ENCODE measurements around the gene HERC2. TPM values are rescaled to one million over a fixed set of nuclear protein-coding genes. Genes with fewer than 3 reads are reported as not detected.

Gene HERC2
- total and polyA plus RNA-seq, 2 of the 13 experiments (the other 11 are each of a cell fraction or from before 2014, with no cell fraction given), result 17.6 to 24.8 TPM

DNA sequence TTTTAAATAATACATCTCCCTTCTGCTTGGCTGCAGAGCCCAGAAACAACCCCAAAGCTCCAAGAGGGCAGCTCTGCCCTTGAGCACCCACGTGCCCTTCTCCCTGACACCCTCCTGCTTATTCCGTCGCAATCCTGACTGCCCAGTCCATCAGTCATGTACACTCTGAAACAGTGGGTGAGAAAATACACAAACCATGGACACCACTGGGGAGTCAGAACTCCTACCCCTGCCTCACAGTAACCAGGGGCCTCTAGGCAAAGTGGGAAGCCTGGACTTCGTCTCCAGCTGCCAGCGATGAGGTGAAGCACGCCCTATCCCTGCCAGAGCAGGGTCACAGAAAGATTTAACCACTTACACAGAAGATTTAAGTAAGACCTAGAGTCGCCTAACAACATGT lies 40.1 kb downstream of the HERC2 start (continued):
- TF ChIP-seq, protein P1, sequence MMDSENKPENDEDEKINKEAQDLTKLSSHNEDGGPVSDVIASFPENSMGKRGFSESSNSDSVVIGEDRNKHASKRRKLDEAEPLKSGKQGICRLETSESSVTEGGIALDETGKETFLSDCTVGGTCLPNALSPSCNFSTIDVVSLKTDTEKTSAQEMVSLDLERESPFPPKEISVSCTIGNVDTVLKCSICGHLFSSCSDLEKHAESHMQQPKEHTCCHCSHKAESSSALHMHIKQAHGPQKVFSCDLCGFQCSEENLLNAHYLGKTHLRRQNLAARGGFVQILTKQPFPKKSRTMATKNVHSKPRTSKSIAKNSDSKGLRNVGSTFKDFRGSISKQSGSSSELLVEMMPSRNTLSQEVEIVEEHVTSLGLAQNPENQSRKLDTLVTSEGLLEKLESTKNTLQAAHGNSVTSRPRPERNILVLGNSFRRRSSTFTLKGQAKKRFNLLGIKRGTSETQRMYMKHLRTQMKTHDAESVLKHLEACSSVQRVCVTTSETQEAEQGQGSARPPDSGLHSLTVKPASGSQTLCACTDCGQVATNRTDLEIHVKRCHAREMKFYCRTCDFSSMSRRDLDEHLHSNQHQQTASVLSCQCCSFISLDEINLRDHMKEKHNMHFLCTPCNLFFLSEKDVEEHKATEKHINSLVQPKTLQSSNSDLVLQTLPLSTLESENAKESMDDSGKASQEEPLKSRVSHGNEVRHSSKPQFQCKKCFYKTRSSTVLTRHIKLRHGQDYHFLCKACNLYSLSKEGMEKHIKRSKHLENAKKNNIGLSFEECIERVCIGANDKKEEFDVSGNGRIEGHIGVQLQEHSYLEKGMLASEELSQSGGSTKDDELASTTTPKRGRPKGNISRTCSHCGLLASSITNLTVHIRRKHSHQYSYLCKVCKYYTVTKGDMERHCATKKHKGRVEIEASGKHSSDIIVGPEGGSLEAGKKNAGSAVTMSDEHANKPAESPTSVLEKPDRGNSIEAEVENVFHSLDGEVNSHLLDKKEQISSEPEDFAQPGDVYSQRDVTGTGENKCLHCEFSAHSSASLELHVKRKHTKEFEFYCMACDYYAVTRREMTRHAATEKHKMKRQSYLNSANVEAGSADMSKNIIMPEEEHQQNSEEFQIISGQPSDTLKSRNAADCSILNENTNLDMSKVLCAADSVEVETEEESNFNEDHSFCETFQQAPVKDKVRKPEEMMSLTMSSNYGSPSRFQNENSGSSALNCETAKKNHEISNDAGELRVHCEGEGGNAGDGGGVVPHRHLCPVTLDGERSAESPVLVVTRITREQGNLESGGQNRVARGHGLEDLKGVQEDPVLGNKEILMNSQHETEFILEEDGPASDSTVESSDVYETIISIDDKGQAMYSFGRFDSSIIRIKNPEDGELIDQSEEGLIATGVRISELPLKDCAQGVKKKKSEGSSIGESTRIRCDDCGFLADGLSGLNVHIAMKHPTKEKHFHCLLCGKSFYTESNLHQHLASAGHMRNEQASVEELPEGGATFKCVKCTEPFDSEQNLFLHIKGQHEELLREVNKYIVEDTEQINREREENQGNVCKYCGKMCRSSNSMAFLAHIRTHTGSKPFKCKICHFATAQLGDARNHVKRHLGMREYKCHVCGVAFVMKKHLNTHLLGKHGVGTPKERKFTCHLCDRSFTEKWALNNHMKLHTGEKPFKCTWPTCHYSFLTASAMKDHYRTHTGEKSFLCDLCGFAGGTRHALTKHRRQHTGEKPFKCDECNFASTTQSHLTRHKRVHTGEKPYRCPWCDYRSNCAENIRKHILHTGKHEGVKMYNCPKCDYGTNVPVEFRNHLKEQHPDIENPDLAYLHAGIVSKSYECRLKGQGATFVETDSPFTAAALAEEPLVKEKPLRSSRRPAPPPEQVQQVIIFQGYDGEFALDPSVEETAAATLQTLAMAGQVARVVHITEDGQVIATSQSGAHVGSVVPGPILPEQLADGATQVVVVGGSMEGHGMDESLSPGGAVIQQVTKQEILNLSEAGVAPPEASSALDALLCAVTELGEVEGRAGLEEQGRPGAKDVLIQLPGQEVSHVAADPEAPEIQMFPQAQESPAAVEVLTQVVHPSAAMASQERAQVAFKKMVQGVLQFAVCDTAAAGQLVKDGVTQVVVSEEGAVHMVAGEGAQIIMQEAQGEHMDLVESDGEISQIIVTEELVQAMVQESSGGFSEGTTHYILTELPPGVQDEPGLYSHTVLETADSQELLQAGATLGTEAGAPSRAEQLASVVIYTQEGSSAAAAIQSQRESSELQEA (CRISPR knock-in tag; IDR thresholded peaks at IDR 0.05; ENCODE audit: not compliant biosample characterization), result no peak
- TF ChIP-seq RAD51 (IDR thresholded peaks at IDR 0.05; ENCODE audit: borderline replicate concordance) (no peak), SSRP1 (CRISPR knock-in tag; IDR thresholded peaks at IDR 0.05) (no peak), POLR2A (IDR thresholded peaks at IDR 0.05; ENCODE audit: insufficient read depth in 1 of 2, low read depth in 2 of 2, low read length in 2 of 2) (no peak)
- TF ChIP-seq, protein P2, sequence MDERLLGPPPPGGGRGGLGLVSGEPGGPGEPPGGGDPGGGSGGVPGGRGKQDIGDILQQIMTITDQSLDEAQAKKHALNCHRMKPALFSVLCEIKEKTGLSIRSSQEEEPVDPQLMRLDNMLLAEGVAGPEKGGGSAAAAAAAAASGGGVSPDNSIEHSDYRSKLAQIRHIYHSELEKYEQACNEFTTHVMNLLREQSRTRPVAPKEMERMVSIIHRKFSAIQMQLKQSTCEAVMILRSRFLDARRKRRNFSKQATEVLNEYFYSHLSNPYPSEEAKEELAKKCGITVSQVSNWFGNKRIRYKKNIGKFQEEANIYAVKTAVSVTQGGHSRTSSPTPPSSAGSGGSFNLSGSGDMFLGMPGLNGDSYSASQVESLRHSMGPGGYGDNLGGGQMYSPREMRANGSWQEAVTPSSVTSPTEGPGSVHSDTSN (CRISPR knock-in tag; IDR thresholded peaks at IDR 0.05), result no peak
- TF ChIP-seq, protein P3, sequence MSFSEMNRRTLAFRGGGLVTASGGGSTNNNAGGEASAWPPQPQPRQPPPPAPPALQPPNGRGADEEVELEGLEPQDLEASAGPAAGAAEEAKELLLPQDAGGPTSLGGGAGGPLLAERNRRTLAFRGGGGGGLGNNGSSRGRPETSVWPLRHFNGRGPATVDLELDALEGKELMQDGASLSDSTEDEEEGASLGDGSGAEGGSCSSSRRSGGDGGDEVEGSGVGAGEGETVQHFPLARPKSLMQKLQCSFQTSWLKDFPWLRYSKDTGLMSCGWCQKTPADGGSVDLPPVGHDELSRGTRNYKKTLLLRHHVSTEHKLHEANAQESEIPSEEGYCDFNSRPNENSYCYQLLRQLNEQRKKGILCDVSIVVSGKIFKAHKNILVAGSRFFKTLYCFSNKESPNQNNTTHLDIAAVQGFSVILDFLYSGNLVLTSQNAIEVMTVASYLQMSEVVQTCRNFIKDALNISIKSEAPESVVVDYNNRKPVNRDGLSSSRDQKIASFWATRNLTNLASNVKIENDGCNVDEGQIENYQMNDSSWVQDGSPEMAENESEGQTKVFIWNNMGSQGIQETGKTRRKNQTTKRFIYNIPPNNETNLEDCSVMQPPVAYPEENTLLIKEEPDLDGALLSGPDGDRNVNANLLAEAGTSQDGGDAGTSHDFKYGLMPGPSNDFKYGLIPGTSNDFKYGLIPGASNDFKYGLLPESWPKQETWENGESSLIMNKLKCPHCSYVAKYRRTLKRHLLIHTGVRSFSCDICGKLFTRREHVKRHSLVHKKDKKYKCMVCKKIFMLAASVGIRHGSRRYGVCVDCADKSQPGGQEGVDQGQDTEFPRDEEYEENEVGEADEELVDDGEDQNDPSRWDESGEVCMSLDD (CRISPR knock-in tag; IDR thresholded peaks at IDR 0.05; ENCODE audit: borderline replicate concordance), result no peak
- TF ChIP-seq, protein P4, sequence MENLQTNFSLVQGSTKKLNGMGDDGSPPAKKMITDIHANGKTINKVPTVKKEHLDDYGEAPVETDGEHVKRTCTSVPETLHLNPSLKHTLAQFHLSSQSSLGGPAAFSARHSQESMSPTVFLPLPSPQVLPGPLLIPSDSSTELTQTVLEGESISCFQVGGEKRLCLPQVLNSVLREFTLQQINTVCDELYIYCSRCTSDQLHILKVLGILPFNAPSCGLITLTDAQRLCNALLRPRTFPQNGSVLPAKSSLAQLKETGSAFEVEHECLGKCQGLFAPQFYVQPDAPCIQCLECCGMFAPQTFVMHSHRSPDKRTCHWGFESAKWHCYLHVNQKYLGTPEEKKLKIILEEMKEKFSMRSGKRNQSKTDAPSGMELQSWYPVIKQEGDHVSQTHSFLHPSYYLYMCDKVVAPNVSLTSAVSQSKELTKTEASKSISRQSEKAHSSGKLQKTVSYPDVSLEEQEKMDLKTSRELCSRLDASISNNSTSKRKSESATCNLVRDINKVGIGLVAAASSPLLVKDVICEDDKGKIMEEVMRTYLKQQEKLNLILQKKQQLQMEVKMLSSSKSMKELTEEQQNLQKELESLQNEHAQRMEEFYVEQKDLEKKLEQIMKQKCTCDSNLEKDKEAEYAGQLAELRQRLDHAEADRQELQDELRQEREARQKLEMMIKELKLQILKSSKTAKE (CRISPR knock-in tag; IDR thresholded peaks at IDR 0.05; ENCODE audit: borderline replicate concordance), result no peak

All from HepG2 (cell line).